HG03095 (cell line): ENCODE data around the gene CTDP1.
"Not testable (repeated sequence)": the region's sequence is repeated elsewhere in the genome, so short reads cannot be mapped to it uniquely, and the experiment has no call there.

Experiments
- ATAC-seq: cut with Tn5 transposase; IDR thresholded peaks from one replicate; pipeline ENCODE4 v1.9.1; 2021; ENCODE audit warnings: moderate library complexity; ENCODE audit not compliant: unreplicated experiment

Gene CTDP1

GRCh38 chr18:79697976-79698375 lies 18.4 kb downstream of the CTDP1 start:
- no peak for ATAC-seq

GRCh38 chr18:79698668-79699335 lies 19.2 kb downstream of the CTDP1 start:
- ATAC-seq, result no peak

DNA sequence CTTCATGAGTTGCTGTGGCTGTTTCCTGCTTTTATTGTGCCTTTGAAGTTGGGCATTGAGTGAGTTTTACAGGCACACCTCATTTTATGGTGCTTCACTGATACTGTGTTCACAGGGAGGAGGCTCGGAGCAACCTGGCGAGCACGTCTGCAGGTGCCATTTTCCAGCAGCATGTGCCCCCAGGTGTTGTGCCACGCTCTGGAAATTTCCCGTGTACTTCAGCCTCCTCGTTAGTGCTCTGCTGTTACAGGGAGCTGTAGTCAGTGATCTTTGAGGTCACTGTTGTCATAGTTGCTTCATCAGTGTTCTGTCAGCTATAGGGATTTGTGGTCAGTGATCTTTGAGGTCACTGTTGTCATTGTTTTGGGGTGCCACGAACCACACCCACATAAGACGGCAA lies 20.1 kb downstream of the CTDP1 start:
- no peak for ATAC-seq

GRCh38 chr18:79702906-79703305 lies 23.3 kb downstream of the CTDP1 start:
- no peak for ATAC-seq

DNA sequence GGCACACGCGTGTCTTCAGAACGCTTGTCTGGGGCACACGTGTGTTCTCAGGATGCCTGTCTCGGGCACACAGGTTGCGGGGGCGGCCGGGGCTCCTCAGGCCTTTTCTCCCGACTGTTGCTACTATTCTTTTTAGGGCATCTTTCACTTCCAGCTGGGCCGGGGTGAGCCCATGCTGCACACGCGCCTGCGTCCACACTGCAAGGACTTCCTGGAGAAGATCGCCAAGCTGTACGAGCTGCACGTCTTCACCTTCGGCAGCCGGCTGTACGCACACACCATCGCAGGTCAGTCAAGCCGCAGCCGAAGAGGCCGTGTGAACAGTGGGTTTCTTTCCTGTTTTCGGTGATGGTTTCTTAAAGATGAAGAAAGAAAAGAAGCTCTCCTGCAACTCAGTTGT lies 25.0 kb downstream of the CTDP1 start:
- ATAC-seq, result no peak

- no peak for ATAC-seq
These were observed 25.7 kb downstream of the CTDP1 start for GRCh38 chr18:79705272-79705671.

DNA sequence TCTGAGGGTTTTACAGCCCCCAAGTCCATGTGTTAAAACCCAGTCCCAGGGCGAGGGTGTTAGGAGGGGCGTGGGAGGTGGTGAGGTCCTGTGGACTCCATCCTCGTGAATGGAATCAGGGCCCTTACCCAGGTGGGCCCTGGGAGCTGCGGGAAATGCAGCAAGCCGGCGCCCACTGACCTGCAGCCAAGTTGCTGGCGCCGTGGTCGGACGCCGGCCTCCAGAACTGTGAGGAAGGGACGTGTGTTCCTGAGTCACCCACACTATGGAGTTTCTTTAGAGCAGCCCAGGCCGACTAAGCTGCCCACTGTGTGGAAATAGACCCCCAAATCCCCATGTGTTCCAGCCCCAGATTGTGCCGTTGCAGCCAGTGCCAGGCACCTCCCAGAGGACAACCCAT lies 26.4 kb downstream of the CTDP1 start:
- ATAC-seq, result no peak

- no peak for ATAC-seq
These were observed 27.1 kb downstream of the CTDP1 start for GRCh38 chr18:79706658-79707057.

- ATAC-seq, result no peak
These were observed 27.6 kb downstream of the CTDP1 start for GRCh38 chr18:79707239-79707638.

DNA sequence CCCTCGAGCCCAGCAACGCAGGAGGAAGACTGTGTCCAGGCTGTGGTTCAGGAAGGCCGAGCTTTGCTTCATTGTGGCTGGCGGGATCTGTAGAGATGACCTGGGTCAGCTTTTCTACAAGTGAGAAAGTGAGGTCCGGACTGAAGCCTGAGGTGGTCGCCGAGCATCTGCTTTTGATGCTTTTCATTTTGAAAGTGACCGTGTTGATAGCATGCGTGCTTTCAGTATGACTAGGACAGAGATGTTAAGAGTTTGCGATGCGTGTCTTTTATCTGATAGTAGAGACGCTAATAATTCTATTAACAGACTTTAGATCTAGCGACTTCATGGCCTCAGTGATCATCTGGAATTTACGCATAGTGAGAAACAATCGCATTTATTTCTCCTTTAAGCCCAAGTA lies 28.1 kb downstream of the CTDP1 start:
- ATAC-seq, result no peak

DNA sequence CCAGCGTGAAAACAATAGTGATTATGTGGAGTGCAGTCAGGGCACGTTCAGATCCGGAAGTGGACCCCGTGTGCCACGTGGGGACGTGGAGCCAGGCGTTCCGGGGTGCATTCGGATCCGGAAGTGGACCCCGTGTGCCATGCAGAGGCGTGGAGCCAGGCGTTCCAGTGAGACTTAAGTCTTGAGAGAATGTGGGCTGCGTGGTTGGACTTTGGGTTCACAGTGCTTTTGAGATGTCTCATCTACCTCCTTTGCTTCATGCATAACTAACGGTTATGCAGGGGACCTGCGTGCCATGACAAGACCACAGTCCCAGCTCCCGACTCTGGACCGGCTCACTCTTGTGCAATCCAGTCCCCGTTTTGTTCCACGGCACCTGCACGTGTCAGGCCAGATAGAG lies 28.8 kb downstream of the CTDP1 start:
- ATAC-seq, result no peak

- no peak for ATAC-seq
These were observed 32.7 kb downstream of the CTDP1 start for GRCh38 chr18:79712206-79712857.

- no peak for ATAC-seq
These were observed 33.7 kb downstream of the CTDP1 start for GRCh38 chr18:79713341-79713740.

DNA sequence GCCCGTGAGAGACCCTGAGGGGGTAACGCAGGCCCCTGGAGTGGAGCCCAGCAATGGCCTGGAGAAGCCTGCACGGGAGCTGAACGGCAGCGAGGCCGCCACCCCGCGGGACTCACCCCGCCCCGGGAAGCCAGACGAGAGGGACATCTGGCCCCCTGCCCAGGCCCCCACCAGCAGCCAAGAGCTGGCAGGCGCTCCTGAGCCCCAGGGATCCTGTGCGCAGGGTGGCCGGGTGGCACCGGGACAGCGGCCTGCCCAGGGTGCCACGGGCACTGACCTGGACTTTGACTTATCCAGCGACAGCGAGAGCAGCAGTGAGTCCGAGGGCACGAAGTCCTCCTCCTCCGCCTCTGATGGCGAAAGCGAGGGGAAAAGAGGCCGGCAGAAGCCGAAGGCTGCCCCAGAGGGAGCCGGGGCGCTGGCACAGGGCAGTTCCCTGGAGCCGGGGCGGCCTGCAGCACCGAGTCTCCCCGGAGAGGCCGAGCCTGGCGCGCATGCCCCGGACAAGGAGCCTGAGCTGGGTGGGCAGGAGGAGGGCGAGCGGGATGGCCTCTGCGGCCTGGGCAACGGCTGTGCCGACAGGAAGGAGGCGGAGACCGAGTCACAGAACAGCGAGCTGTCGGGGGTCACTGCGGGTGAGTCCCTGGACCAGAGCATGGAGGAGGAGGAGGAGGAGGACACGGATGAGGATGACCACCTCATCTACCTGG lies 35.1 kb downstream of the CTDP1 start:
- ATAC-seq, result no peak

- ATAC-seq, result no peak
These were observed 35.7 kb downstream of the CTDP1 start for GRCh38 chr18:79715280-79715679.

GRCh38 chr18:79717059-79717458 lies 37.5 kb downstream of the CTDP1 start:
- ATAC-seq, result no peak

GRCh38 chr18:79717555-79718074 lies 38.0 kb downstream of the CTDP1 start:
- ATAC-seq, result no peak

DNA sequence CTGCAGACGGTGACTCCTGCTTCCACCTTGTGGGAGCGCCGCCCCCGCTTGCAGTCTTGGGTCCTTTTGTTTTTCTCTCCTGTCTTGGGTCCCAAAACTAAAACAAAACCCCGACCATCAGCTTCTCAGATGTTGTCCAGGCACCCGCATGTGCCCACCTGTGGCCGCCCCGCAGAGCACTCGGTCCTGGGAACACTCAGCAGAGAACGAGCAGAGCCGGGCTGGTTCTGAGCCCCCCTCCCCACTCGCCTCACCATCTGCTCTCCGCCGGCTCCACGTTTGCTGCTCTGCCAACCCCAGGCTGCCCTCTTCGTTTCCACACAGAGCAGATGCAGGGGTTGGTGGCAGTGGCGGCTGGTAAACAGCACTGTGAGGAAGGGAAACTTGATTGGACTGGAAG lies 38.5 kb downstream of the CTDP1 start:
- ATAC-seq, result no peak

GRCh38 chr18:79718878-79719477 lies 39.4 kb downstream of the CTDP1 start:
- no peak for ATAC-seq

- not testable (repeated sequence) for ATAC-seq
These were observed 40.1 kb downstream of the CTDP1 start for GRCh38 chr18:79719478-79720358.

DNA sequence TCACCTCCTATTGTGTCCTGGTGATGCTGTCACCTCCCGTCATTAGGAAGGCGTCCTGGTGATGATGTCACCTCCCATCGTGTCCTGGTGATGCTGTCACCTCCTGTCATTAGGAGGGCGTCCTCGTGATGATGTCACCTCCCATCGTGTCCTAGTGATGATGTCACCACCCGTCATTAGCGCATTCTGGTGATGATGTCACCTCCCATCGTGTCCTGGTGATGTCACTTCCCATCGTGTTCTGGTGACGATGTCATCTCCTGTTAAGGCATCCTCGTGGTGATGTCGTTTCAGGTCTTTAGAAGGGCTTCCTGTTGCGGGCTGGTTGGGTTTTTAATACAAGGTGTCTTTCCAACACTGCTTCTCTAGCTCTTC lies 40.7 kb downstream of the CTDP1 start:
- ATAC-seq, result no peak
